ENCODE results near the gene LYPD4.

GRCh38 chr19:41804336-41804735 is 40.1 kb downstream of the LYPD4 start:
- no peak for TF ChIP-seq GATA3 (IDR thresholded peaks at IDR 0.05; ENCODE audit: low read depth, low read length)
- no peak for TF ChIP-seq GATA2 (IDR thresholded peaks at IDR 0.05; ENCODE audit: low read depth, low read length)

All from SH-SY5Y (cell line).